MM.1S (cell line): ENCODE data around the gene DCAF16.

ENCODE experiments used
- CTCF ChIP-seq: fragments of 300-600 bp; sonication (generic); IDR thresholded peaks from 2 replicates; pipeline ENCODE4 v1.5.1; 2016; ENCODE audit warnings: antibody characterized with exemption, low read length, mixed read lengths
- EZH2 ChIP-seq: fragments of 300-600 bp; sonication (generic); optimal IDR thresholded peaks from 2 replicates; pipeline ENCODE3; 2017; ENCODE audit warnings: low read depth, mild to moderate bottlenecking, antibody characterized with exemption, low read length, mixed read lengths
- EZH2phosphoT487 ChIP-seq: fragments of 300-600 bp; sonication (generic); IDR thresholded peaks from 2 replicates; pipeline ENCODE4 v1.6.1; 2018; ENCODE audit warnings: antibody characterized with exemption, low read length

- TF ChIP-seq CTCF (no peak), EZH2phosphoT487 (no peak), EZH2 (no peak)
Measured at GRCh38 chr4:17814140-17814539, 3.6 kb upstream of the DCAF16 start.
